ENCODE data around the gene PIK3R6.
A peak's percentile ranks its signal among the peaks of the same experiment; 100 is the strongest.

PIK3R6 gene

GRCh38 chr17:8791248-8791909 is 76.1 kb downstream of the PIK3R6 start:
- no peak for DNase-seq

GRCh38 chr17:8789743-8790142 is 77.7 kb downstream of the PIK3R6 start:
- DNase-seq = no peak

DNA sequence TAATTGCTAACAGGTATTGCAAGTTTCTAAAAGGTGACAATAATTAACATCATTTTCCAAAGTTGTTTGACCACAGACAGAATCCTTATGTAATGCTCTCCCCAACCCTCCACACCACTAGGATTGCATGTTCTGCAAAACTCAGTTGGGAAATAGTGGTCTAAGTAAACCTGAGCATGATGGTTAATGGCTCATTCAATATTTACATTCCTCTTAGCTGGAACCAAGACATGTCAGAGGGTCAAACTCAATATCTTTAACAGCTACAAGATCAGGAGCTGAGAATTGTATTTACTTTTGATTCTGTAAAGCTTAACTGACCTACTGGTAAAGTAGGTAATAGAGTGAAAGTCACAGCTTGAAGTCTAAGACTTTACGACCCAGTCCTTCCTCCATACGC is 78.5 kb downstream of the PIK3R6 start:
- no peak for DNase-seq

DNA sequence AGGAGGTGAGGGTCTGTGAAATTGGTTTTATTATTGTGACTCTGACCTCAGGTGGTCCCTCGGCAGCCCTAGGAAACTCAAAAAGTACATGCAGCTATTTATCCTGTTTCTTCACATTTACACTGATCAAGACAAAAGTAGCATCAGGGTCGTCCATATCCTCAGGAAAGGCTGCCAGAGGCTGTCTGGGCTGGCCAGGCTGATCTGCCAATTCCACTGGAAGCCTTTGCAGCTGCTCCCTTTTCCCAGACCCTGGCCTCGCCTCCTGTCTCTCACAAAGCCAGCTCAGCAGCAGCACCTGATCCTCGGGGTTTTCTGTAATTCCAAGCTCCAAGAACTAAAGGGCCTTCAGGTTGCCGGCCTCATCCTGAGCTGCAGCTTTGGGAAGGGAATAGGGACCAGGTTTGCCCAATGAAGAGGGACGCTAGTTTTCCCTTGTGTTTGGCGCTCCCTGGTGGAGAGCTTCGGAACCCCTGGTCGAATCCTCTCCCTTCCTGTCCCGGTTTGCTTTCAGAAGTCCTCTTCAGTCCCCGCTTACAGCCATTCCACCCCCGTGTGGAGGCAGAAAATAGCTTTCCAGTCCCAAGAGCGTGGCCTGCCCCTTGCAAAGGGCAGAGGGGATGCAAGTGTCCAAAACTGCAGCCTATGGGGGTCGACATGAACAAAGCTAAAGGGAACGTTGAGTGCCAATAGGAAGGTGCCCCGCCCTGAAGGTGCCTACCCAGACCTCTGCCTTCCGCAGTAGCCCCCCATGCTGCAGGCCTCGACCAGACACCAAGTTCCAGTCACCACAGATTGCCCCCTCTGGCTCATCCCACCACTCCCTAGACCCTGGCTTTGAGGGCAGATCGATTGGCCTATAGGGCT is 81.7 kb downstream of the PIK3R6 start:
- peak; percentile 14 to 64 (median 48) for DNase-seq

DNA sequence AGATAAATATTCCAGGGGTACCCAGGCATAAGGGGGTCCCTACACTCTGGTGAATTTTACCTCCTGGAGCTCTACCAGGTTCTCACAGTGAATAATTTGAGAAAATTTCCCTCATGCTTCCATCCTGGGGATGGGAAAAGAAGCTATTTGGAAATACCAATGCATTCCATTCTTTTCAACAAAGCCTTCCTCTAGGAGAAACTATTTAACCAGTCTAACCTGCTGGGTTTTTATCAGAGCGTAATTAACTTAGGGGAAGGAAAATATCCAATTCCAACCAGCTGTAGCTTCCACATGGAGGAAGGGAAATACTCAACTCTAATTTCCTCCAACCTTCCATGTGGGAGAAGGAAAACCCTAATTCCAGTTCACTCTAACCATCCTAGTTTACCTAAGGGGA is 85.3 kb downstream of the PIK3R6 start:
- DNase-seq = no peak

GRCh38 chr17:8781776-8782175 is 85.7 kb downstream of the PIK3R6 start:
- no peak for DNase-seq

GRCh38 chr17:8776881-8777280 is 90.6 kb downstream of the PIK3R6 start:
- DNase-seq = no peak

DNA sequence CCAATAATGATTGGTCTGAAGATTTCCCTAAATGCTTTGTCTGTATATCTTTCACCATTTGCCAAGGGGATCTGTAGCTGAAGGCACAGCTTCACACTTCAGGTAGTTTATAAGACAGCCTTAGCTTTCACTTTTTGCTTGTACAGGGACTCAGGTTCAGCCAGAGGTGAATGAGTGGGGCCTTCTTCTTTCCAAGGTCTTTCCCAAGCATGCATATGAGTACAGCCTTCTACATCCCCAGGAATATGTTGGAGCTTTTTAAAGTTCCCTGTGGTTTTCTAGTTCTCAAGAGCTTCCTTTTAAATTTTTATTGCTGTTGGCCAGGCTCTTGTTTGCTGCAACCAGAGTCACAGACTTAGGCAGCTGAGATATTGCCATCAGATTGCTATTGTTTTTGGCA is 91.2 kb downstream of the PIK3R6 start:
- DNase-seq = no peak

DNA sequence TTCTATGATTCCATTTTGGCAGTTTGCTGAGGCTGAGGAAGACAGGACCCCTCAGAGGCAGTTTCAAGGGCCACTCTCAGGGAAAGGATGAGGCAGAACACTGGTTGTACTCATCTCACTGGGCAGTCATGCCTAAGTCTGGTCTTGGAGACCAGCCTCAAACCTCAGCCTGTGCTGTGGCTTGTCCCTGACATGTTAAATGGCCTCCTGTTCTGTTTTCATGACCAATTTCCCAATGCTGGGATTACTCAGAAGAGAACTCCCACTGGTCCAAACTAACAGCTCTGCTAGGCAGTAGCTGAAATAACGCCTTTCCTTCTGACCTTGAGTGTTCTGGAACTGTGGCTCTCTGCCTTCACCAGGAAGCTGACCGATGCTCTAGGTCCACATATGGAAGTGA is 100.7 kb downstream of the PIK3R6 start:
- no peak for DNase-seq

GRCh38 chr17:8762012-8762411 is 105.5 kb downstream of the PIK3R6 start:
- DNase-seq = no peak

- DNase-seq = no peak
Measured at GRCh38 chr17:8758137-8758596, 109.3 kb downstream of the PIK3R6 start, which contains the start of gene SPDYE4. Gene SPDYE4, minus strand, starts transcription at chr17:8758546. Its CDS starts 164 bp downstream, at chr17:8758382.

DNA sequence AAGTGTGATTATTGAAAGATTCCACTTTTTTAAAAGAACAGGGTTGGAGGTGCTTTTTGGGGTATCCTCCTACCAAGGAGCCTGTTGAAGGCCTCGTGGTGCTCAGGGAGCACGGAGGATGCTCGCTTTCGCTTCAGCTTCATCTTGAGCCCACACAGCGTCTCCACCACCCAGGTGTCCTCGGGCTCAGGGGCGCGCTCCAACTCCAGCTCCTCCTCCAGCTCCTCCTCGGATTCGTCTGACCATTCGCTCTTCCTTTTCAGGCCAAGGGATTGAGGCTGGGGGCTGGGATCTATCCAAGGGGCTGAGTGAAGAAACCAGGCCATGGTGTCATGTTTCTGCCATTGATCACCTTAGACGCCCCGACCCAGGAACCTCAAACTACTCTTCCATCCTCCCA is 110.3 kb downstream of the PIK3R6 start:
- no peak for DNase-seq

DNA sequence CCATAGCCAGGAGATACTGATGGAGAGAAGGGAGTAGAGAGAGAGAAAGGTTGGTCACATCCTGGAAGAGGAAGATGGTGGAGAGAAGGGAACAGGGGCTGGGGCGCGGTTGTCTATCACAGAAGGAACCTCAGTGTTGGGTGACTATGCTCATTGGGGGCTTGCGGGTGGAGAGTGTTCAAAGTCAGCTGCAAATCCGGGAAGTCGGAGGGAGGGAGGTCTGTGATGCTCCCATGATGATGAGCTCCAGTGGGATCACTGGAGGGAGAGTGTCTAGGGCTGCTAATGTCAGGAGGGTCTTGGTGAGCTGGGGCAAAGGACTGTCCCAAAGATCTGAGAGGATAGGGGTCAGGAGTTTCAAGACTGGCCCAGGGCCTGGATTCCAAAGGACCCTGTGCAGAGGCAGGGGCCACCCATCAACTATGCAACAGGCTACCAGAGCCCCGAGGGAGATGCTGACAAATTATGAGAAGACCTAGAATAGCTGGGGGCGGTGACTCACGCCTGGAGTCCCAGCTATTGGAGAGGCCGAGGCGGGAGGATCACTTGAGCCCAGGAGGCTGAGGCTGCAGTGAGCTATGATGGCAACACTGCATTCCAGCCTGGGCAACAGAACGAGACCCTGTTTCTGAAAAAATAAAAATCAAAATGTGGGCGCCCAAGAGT is 111.8 kb downstream of the PIK3R6 start:
- DNase-seq = no peak

- no peak for DNase-seq
Measured at GRCh38 chr17:8754890-8755289, 112.6 kb downstream of the PIK3R6 start.

- DNase-seq = no peak
Measured at GRCh38 chr17:8753976-8754440, 113.5 kb downstream of the PIK3R6 start.

DNA sequence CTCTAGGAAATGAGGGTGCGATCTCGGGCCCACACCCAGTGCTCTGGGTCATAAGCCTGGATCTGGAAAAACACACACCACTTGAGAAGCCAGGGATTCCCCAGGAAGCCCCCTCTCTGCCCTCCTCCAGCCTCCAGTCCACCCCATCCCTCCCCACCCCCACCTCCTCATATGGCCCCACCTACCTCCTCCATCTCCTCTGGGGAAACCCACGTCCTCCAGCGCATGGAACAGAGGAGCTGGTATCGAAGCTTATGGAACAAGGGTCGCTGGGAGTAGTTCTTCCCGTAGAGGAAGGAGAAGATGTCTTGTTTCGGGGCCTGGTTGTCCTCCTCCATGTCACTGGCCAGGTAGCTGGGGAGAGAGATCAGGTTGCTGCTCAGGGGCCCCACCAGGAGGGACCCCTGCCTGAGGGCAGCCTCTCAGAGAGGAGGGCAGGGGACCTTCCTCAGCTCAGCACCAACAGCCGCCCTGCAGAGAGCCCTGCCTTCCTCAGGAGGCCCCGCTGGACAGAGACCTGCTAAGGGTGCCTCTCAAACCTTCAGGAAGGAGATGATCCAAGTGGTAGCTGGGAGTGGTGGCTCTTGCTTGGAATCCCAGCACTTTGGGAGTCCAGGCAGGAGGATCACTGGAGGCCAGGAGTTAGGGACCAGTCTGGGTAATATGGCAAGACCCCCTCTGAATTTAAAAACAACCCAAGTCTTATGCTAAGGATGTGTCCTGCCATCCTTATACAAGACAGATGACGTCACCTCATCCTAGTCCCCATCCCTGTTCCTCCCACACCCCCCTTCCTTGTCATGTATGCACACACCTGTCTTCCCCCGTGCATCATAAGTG is 114.1 kb downstream of the PIK3R6 start:
- no peak for DNase-seq

Measured in activated naive CD4-positive, alpha-beta T cell (primary cell).